MM.1S (cell line): ENCODE results near the gene GLYAT.
"Not testable (repeated sequence)": the region's sequence is repeated elsewhere in the genome, so short reads cannot be mapped to it uniquely, and the experiment has no call there.

Experiments
- DNase-seq: peaks from one replicate; pipeline ENCODE4 v3.0.0-alpha.2; 2015
- H2AFZ ChIP-seq: fragments of 300-600 bp; sonication (generic); 2 replicates; pipeline ENCODE4 v1.6.0; 2016; ENCODE audit warnings: antibody characterized with exemption, low read length
- H3F3A ChIP-seq: fragments of 300-600 bp; sonication (generic); 2 replicates; pipeline ENCODE4 v1.6.1; 2016; ENCODE audit warnings: mild to moderate bottlenecking, antibody characterized with exemption, low read length, moderate library complexity, mixed read lengths; ENCODE audit not compliant: insufficient read depth
- H3K27ac ChIP-seq: fragments of 300-600 bp; sonication (generic); 2 replicates; pipeline ENCODE4 v1.5.1; 2016; ENCODE audit warnings: mild to moderate bottlenecking, low read length
- H3K27me3 ChIP-seq: fragments of 300-600 bp; sonication (generic); replicated peaks from 2 replicates; pipeline ENCODE4 v1.6.0; 2016; ENCODE audit warnings: low read length; ENCODE audit not compliant: insufficient read depth
- H3K36me3 ChIP-seq: fragments of 300-600 bp; sonication (generic); replicated peaks from 2 replicates; pipeline ENCODE4 v1.6.1; 2016; ENCODE audit warnings: mild to moderate bottlenecking, low read length, mixed read lengths; ENCODE audit not compliant: insufficient read depth
- H3K4me1 ChIP-seq: fragments of 300-600 bp; sonication (generic); 2 replicates; pipeline ENCODE4 v1.6.1; 2016; ENCODE audit warnings: low read length, mixed read lengths
- H3K4me2 ChIP-seq: fragments of 300-600 bp; sonication (generic); 2 replicates; pipeline ENCODE4 v1.6.0; 2016; ENCODE audit warnings: low read depth, low read length
- H3K4me3 ChIP-seq: fragments of 300-600 bp; sonication (generic); 2 replicates; pipeline ENCODE4 v1.5.1; 2016; ENCODE audit warnings: low read length, mixed read lengths
- H3K79me2 ChIP-seq: fragments of 300-600 bp; sonication (generic); 2 replicates; pipeline ENCODE4 v1.6.1; 2016; ENCODE audit warnings: mixed run types, low read length, mixed read lengths
- H3K9ac ChIP-seq: fragments of 300-600 bp; sonication (generic); 2 replicates; pipeline ENCODE4 v1.6.1; 2016; ENCODE audit warnings: low read length, mixed read lengths
- H3K9me2 ChIP-seq: fragments of 300-600 bp; sonication (generic); replicated peaks from 2 replicates; pipeline ENCODE4 v1.6.1; 2016; ENCODE audit warnings: mild to moderate bottlenecking, low read length, mixed read lengths; ENCODE audit not compliant: insufficient read depth
- H3K9me3 ChIP-seq: fragments of 300-600 bp; sonication (generic); replicated peaks from 2 replicates; pipeline ENCODE4 v1.6.1; 2016; ENCODE audit warnings: mild to moderate bottlenecking, low read length, mixed read lengths; ENCODE audit not compliant: insufficient read depth
- H4K20me1 ChIP-seq: fragments of 300-600 bp; sonication (generic); 2 replicates; pipeline ENCODE4 v1.6.1; 2016; ENCODE audit warnings: mild to moderate bottlenecking, low read length, moderate library complexity, mixed read lengths; ENCODE audit not compliant: insufficient read depth
- EZH2 ChIP-seq: fragments of 300-600 bp; sonication (generic); optimal IDR thresholded peaks from 2 replicates; pipeline ENCODE3; 2017; ENCODE audit warnings: low read depth, mild to moderate bottlenecking, antibody characterized with exemption, low read length, mixed read lengths
- EZH2phosphoT487 ChIP-seq: fragments of 300-600 bp; sonication (generic); IDR thresholded peaks from 2 replicates; pipeline ENCODE4 v1.6.1; 2018; ENCODE audit warnings: antibody characterized with exemption, low read length
- TF ChIP-seq, protein P1 (sequence below): fragments of 300-600 bp; sonication (generic); IDR thresholded peaks from 2 replicates; pipeline ENCODE4 v1.5.1; 2016; ENCODE audit warnings: antibody characterized with exemption, low read length, mixed read lengths

Gene GLYAT

GRCh38 chr11:58712531-58712930 is 19.2 kb downstream of the GLYAT start:
- Histone ChIP-seq H3K36me3 (no peaks in the 10 kb centered on the region), H3K79me2 (no peaks in the 10 kb centered on the region), H3K4me1 (no peaks in the 10 kb centered on the region), H3K9me2 (no peaks in the 10 kb centered on the region), H3K4me3 (no peak overlapping the region), H2AFZ (no peak overlapping the region), H3K4me2 (no peak overlapping the region), H3K27ac (no peak overlapping the region), H3K27me3 (no peaks in the 10 kb centered on the region), H3F3A (no peaks in the 10 kb centered on the region), H4K20me1 (no peaks in the 10 kb centered on the region), H3K9ac (no peak overlapping the region), H3K9me3 (no peaks in the 10 kb centered on the region)
- DNase-seq: no peak
- no peak for TF ChIP-seq EZH2
- TF ChIP-seq, protein P1, sequence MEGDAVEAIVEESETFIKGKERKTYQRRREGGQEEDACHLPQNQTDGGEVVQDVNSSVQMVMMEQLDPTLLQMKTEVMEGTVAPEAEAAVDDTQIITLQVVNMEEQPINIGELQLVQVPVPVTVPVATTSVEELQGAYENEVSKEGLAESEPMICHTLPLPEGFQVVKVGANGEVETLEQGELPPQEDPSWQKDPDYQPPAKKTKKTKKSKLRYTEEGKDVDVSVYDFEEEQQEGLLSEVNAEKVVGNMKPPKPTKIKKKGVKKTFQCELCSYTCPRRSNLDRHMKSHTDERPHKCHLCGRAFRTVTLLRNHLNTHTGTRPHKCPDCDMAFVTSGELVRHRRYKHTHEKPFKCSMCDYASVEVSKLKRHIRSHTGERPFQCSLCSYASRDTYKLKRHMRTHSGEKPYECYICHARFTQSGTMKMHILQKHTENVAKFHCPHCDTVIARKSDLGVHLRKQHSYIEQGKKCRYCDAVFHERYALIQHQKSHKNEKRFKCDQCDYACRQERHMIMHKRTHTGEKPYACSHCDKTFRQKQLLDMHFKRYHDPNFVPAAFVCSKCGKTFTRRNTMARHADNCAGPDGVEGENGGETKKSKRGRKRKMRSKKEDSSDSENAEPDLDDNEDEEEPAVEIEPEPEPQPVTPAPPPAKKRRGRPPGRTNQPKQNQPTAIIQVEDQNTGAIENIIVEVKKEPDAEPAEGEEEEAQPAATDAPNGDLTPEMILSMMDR: no peak
- TF ChIP-seq EZH2phosphoT487: no peak

- no peak overlapping the region for H3K9ac ChIP-seq
- no peak for DNase-seq
- H3K79me2 ChIP-seq: no peaks in the 10 kb centered on the region
- H4K20me1 ChIP-seq: no peaks in the 10 kb centered on the region
- no peaks in the 10 kb centered on the region for H3K9me3 ChIP-seq
- TF ChIP-seq EZH2phosphoT487 (no peak), EZH2 (no peak)
- TF ChIP-seq, protein P1: no peak
- no peak overlapping the region for H2AFZ ChIP-seq
- H3K9me2 ChIP-seq: no peaks in the 10 kb centered on the region
- H3K27me3 ChIP-seq: no peaks in the 10 kb centered on the region
- no peak overlapping the region for H3K4me2 ChIP-seq
- no peak overlapping the region for H3K4me3 ChIP-seq
- H3K36me3 ChIP-seq: no peaks in the 10 kb centered on the region
- no peak overlapping the region for H3K27ac ChIP-seq
- no peaks in the 10 kb centered on the region for H3K4me1 ChIP-seq
- H3F3A ChIP-seq: no peaks in the 10 kb centered on the region
Observed at GRCh38 chr11:58711832-58712231, 19.9 kb downstream of the GLYAT start.

GRCh38 chr11:58707767-58708166 is 24.0 kb downstream of the GLYAT start:
- Histone ChIP-seq H3K9me2 (no peaks in the 10 kb centered on the region), H3K79me2 (no peaks in the 10 kb centered on the region), H2AFZ (no peak overlapping the region), H3K27ac (no peak overlapping the region), H3F3A (no peaks in the 10 kb centered on the region), H3K36me3 (no peaks in the 10 kb centered on the region), H4K20me1 (no peaks in the 10 kb centered on the region), H3K9ac (no peak overlapping the region), H3K4me2 (no peak overlapping the region), H3K27me3 (no peaks in the 10 kb centered on the region), H3K4me1 (0 out of 2 replicates have a peak, but pooled peaks cover 2% of the 10 kb centered on the region), H3K4me3 (no peak overlapping the region), H3K9me3 (no peaks in the 10 kb centered on the region)
- TF ChIP-seq EZH2 (no peak), EZH2phosphoT487 (no peak)
- TF ChIP-seq, protein P1: no peak
- DNase-seq: no peak

DNA sequence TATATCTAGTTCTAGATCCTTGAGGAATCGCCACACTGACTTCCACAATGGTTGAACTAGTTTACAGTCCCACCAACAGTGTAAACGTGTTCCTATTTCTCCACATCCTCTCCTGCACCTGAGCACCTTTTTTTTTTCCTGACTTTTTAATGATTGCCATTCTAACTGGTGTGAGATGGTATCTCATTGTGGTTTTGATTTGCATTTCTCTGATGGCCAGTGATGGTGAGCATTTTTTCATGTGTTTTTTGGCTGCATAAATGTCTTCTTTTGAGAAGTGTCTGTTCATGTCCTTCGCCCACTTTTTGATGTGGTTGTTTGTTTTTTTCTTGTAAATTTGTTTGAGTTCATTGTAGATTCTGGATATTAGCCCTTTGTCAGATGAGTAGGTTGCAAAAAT is 34.9 kb downstream of the GLYAT start:
- not testable (repeated sequence) for H3K9ac ChIP-seq, H4K20me1 ChIP-seq, H3K27ac ChIP-seq, H3K9me3 ChIP-seq, H3K4me2 ChIP-seq, DNase-seq, H2AFZ ChIP-seq, H3F3A ChIP-seq, H3K36me3 ChIP-seq, H3K79me2 ChIP-seq, H3K9me2 ChIP-seq, H3K4me1 ChIP-seq, H3K4me3 ChIP-seq, H3K27me3 ChIP-seq
